GM18520 (cell line): Measurements from ENCODE around the gene SPCS1.
"Not testable (repeated sequence)": the region's sequence is repeated elsewhere in the genome, so short reads cannot be mapped to it uniquely, and the experiment has no call there.

Experiments
- ATAC-seq: cut with Tn5 transposase; IDR thresholded peaks from one replicate; pipeline ENCODE4 v1.9.1; 2021; ENCODE audit not compliant: unreplicated experiment

Gene SPCS1

GRCh38 chr3:52728753-52729152, 22.8 kb downstream of the SPCS1 start:
- ATAC-seq = not testable (repeated sequence)

GRCh38 chr3:52730681-52731080, 24.8 kb downstream of the SPCS1 start:
- no peak for ATAC-seq

GRCh38 chr3:52731590-52731989, 25.7 kb downstream of the SPCS1 start:
- no peak for ATAC-seq

- no peak for ATAC-seq
Measured at GRCh38 chr3:52733256-52733891, 27.5 kb downstream of the SPCS1 start.

GRCh38 chr3:52739730-52740129, 33.8 kb downstream of the SPCS1 start:
- no peak for ATAC-seq

GRCh38 chr3:52742418-52743041, 36.6 kb downstream of the SPCS1 start:
- ATAC-seq = no peak

- ATAC-seq = no peak
Measured at GRCh38 chr3:52743152-52743551, 37.2 kb downstream of the SPCS1 start.

- ATAC-seq = no peak
Measured at GRCh38 chr3:52743721-52744120, 37.8 kb downstream of the SPCS1 start.

- ATAC-seq = no peak
Measured at GRCh38 chr3:52752045-52752660, 46.2 kb downstream of the SPCS1 start.

- ATAC-seq = no peak
Measured at GRCh38 chr3:52754373-52754772, 48.5 kb downstream of the SPCS1 start.

GRCh38 chr3:52756141-52756540, 50.2 kb downstream of the SPCS1 start:
- ATAC-seq = no peak
